H9 (cell line): ENCODE measurements around the gene SWI5. TPM values are rescaled to one million over a fixed set of nuclear protein-coding genes. Genes with fewer than 3 reads are reported as not detected.
A peak's percentile ranks its signal among the peaks of the same experiment; 100 is the strongest.

ENCODE experiments used
- DNase-seq: peaks from one replicate; pipeline ENCODE4 v3.0.0-alpha.2; 2017
- H2AFZ ChIP-seq: one replicate; pipeline ENCODE4 v1.6.1; 2013; ENCODE audit warnings: mild to moderate bottlenecking, low read length, control low read depth, moderate library complexity
- H2AK5ac ChIP-seq: 2 replicates; pipeline ENCODE4 v1.6.1; 2013; ENCODE audit warnings: low read length, control low read depth, mixed read lengths; ENCODE audit not compliant: insufficient read length
- H2BK120ac ChIP-seq: one replicate; pipeline ENCODE4 v1.6.1; 2013; ENCODE audit warnings: low read depth, mild to moderate bottlenecking, low read length, control low read depth, inconsistent platforms; ENCODE audit not compliant: poor library complexity, severe bottlenecking
- H2BK12ac ChIP-seq: 2 replicates; pipeline ENCODE4 v1.6.1; 2013; ENCODE audit warnings: low read length, control low read depth, mixed read lengths, low read depth; ENCODE audit not compliant: insufficient read length
- H2BK15ac ChIP-seq: 2 replicates; pipeline ENCODE4 v1.6.1; 2013; ENCODE audit warnings: low read depth, low read length, control low read depth
- H2BK20ac ChIP-seq: one replicate; pipeline ENCODE4 v1.6.1; 2013; ENCODE audit warnings: low read depth, mild to moderate bottlenecking, low read length, control low read depth, inconsistent platforms; ENCODE audit not compliant: poor library complexity, severe bottlenecking
- H2BK5ac ChIP-seq: 2 replicates; pipeline ENCODE4 v1.6.1; 2013; ENCODE audit warnings: low read length, control low read depth, mixed read lengths; ENCODE audit not compliant: insufficient read length
- H3K14ac ChIP-seq: 2 replicates; pipeline ENCODE4 v1.6.1; 2013; ENCODE audit warnings: low read length, control low read depth; ENCODE audit not compliant: insufficient read depth
- H3K18ac ChIP-seq: 2 replicates; pipeline ENCODE4 v1.6.1; 2013; ENCODE audit warnings: low read depth, mild to moderate bottlenecking, mixed read lengths, low read length, control low read depth; ENCODE audit not compliant: insufficient read length
- H3K23ac ChIP-seq: 2 replicates; pipeline ENCODE4 v1.6.1; 2013; ENCODE audit warnings: low read length, control low read depth, mixed read lengths, low read depth; ENCODE audit not compliant: insufficient read length
- H3K23me2 ChIP-seq: 2 replicates; pipeline ENCODE4 v1.6.1; 2013; ENCODE audit warnings: low read depth, mild to moderate bottlenecking, mixed read lengths, low read length, control low read depth; ENCODE audit not compliant: insufficient read length, poor library complexity, severe bottlenecking
- H3K27ac ChIP-seq: 2 replicates; pipeline ENCODE4 v1.5.1; 2013; ENCODE audit warnings: low read length, control low read depth, mixed read lengths, low read depth; ENCODE audit not compliant: insufficient read length
- H3K27me3 ChIP-seq: 2 replicates; pipeline ENCODE4 v1.6.1; 2013; ENCODE audit warnings: low read length, control low read depth, inconsistent platforms; ENCODE audit not compliant: insufficient read depth
- H3K4ac ChIP-seq: 2 replicates; pipeline ENCODE4 v1.6.1; 2013; ENCODE audit warnings: low read depth, mild to moderate bottlenecking, control low read depth, inconsistent platforms, low read length, moderate library complexity
- H3K4me1 ChIP-seq: 2 replicates; pipeline ENCODE4 v1.6.1; 2013; ENCODE audit warnings: low read length, control low read depth, inconsistent platforms; ENCODE audit not compliant: insufficient read depth
- H3K4me2 ChIP-seq: 2 replicates; pipeline ENCODE4 v1.6.1; 2013; ENCODE audit warnings: low read length, control low read depth, mixed read lengths; ENCODE audit not compliant: insufficient read length, insufficient read depth
- H3K56ac ChIP-seq: 2 replicates; pipeline ENCODE4 v1.6.1; 2013; ENCODE audit warnings: low read depth, mild to moderate bottlenecking, mixed read lengths, low read length, control low read depth; ENCODE audit not compliant: insufficient read length
- H3K79me1 ChIP-seq: 2 replicates; pipeline ENCODE4 v1.6.1; 2013; ENCODE audit warnings: low read depth, mild to moderate bottlenecking, moderate library complexity, low read length, control low read depth, inconsistent platforms; ENCODE audit not compliant: insufficient read depth, poor library complexity, severe bottlenecking
- H3K79me2 ChIP-seq: 2 replicates; pipeline ENCODE4 v1.6.1; 2013; ENCODE audit warnings: low read length, control low read depth, inconsistent platforms; ENCODE audit not compliant: insufficient read depth
- H3K9ac ChIP-seq: 2 replicates; pipeline ENCODE4 v1.6.1; 2013; ENCODE audit warnings: low read length, control low read depth, mixed read lengths; ENCODE audit not compliant: insufficient read length; ENCODE audit errors: extremely low read depth
- H3K9me3 ChIP-seq: one replicate; pipeline ENCODE4 v1.6.1; 2013; ENCODE audit warnings: low read depth, low read length, inconsistent platforms; ENCODE audit not compliant: control insufficient read depth
- H3T11ph ChIP-seq: one replicate; pipeline ENCODE4 v1.6.1; 2013; ENCODE audit warnings: mild to moderate bottlenecking, low read length, control low read depth, inconsistent platforms
- H4K20me1 ChIP-seq: one replicate; pipeline ENCODE4 v1.6.1; 2013; ENCODE audit not compliant: control insufficient read depth, insufficient read length, insufficient read depth
- H4K5ac ChIP-seq: 2 replicates; pipeline ENCODE4 v1.6.1; 2013; ENCODE audit warnings: low read depth, mild to moderate bottlenecking, mixed read lengths, low read length, control low read depth; ENCODE audit not compliant: insufficient read length
- H4K8ac ChIP-seq: replicated peaks from 2 replicates; pipeline ENCODE4 v1.6.1; 2013; ENCODE audit warnings: low read length, control low read depth, mixed read lengths, low read depth; ENCODE audit not compliant: insufficient read length
- H4K91ac ChIP-seq: 2 replicates; pipeline ENCODE4 v1.6.1; 2013; ENCODE audit warnings: low read depth, mild to moderate bottlenecking, moderate library complexity, mixed read lengths, low read length, control low read depth; ENCODE audit not compliant: insufficient read length
- H3K27ac Mint-ChIP-seq, 3 experiments: 2 replicates in 2 of 3; 3 replicates in 1 of 3; pipeline ENCODE4 v1.8.0; 2020 to 2021; ENCODE audit warnings: mixed read lengths in 3 of 3, mild to moderate bottlenecking in 1 of 3, moderate library complexity in 1 of 3
- H3K27me3 Mint-ChIP-seq: 2 replicates; pipeline ENCODE4 v1.8.0; 2021; ENCODE audit warnings: low read depth, mild to moderate bottlenecking, moderate library complexity, mixed read lengths
- H3K36me3 Mint-ChIP-seq, 3 experiments: 2 replicates in 2 of 3; 3 replicates in 1 of 3; pipeline ENCODE4 v1.8.0; 2020 to 2021; ENCODE audit warnings: low read depth in 3 of 3, mixed read lengths in 3 of 3; ENCODE audit not compliant: insufficient read depth in 1 of 3
- H3K4me1 Mint-ChIP-seq, 2 experiments: 2 replicates each; pipeline ENCODE4 v1.8.0; 2020; ENCODE audit warnings: mixed read lengths in 2 of 2
- H3K4me3 Mint-ChIP-seq, 2 experiments: 2 replicates in 1 of 2; 3 replicates in 1 of 2; pipeline ENCODE4 v1.8.0; 2020 to 2021; ENCODE audit warnings: mild to moderate bottlenecking in 2 of 2, mixed read lengths in 2 of 2, moderate library complexity in 1 of 2
- H3K9me3 Mint-ChIP-seq, 2 experiments: 2 replicates in 1 of 2; 3 replicates in 1 of 2; pipeline ENCODE4 v1.8.0; 2020; ENCODE audit warnings: mild to moderate bottlenecking in 2 of 2, mixed read lengths in 2 of 2, moderate library complexity in 1 of 2
- WGBS: extraction: QIAGEN DNeasy Blood & Tissue Kit; methylation state at CpG from one replicate; pipeline ENCODE4 v1.1.7; 2013; ENCODE audit warnings: missing lambda C conversion rate, low lambda C conversion rate, mixed read lengths; ENCODE audit not compliant: insufficient read length; ENCODE audit errors: extremely low coverage; 5-methylcytosine and 5-hydroxymethylcytosine counted together
- total RNA-seq: library from RNA; stranded (reverse); gene quantifications from 2 replicates; pipeline ENCODE4 v1.2.1, GENCODE V29; 2021
- TF ChIP-seq, protein P1 (sequence below): fragments of 200-600 bp; sonication (generic); conservative IDR thresholded peaks from 3 replicates; pipeline ENCODE4 v1.8.0; 2021; ENCODE audit warnings: antibody characterized with exemption, mild to moderate bottlenecking

Gene SWI5
- total RNA-seq, 1 experiment from 2014 or later, result 25.6 TPM

DNA sequence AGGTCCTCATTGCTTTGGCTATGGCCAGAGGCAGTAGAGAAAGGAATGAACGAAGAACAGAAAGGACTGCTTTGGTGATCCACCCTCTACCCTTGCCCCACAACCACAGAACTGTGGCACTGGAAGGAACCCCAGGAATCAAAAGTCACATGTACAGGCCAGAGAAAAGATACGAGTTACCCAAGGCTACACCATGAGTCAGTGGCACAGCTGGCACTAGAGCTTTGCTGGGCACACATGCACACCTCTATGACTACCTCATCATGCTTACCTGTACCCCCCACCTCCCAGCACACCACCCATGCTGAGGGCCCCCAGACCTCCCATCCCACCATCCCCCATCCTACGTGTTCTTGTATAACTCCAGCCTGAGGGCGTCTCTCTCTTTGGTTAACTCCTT is 13.4 kb upstream of the SWI5 start:
- H3K18ac ChIP-seq, result no peak overlapping the region
- Mint-ChIP-seq H3K4me1 (peaks cover 0 to 3% of the 10 kb centered on the region in 2 experiments; a peak in 2 of 4 replicates), H3K27me3 (no peaks in the 10 kb centered on the region; the same call in none of the 2 replicates), H3K27ac (peak overlapping the region in 1 of 3 experiments; percentile 38; a peak in 3 of 7 replicates), H3K9me3 (no peaks in the 10 kb centered on the region), H3K4me3 (no peak overlapping the region), H3K36me3 (peaks cover 26 to 70% (median 63%) of the 10 kb centered on the region in 3 experiments)
- TF ChIP-seq, protein P1, sequence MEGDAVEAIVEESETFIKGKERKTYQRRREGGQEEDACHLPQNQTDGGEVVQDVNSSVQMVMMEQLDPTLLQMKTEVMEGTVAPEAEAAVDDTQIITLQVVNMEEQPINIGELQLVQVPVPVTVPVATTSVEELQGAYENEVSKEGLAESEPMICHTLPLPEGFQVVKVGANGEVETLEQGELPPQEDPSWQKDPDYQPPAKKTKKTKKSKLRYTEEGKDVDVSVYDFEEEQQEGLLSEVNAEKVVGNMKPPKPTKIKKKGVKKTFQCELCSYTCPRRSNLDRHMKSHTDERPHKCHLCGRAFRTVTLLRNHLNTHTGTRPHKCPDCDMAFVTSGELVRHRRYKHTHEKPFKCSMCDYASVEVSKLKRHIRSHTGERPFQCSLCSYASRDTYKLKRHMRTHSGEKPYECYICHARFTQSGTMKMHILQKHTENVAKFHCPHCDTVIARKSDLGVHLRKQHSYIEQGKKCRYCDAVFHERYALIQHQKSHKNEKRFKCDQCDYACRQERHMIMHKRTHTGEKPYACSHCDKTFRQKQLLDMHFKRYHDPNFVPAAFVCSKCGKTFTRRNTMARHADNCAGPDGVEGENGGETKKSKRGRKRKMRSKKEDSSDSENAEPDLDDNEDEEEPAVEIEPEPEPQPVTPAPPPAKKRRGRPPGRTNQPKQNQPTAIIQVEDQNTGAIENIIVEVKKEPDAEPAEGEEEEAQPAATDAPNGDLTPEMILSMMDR, result no peak
- no peak overlapping the region for H4K5ac ChIP-seq
- H3K27ac ChIP-seq, result no peak overlapping the region
- no peak overlapping the region for H2BK120ac ChIP-seq
- H3K79me1 ChIP-seq, result no peaks in the 10 kb centered on the region
- H3K27me3 ChIP-seq, result no peaks in the 10 kb centered on the region
- no peak overlapping the region for H2BK20ac ChIP-seq
- no peak overlapping the region for H3K56ac ChIP-seq
- no peak overlapping the region for H2BK12ac ChIP-seq
- no peaks in the 10 kb centered on the region for H3K9me3 ChIP-seq
- H3K4me1 ChIP-seq, result no peaks in the 10 kb centered on the region
- no peak overlapping the region for H3K4me2 ChIP-seq
- no peak for DNase-seq
- H3K14ac ChIP-seq, result no peak overlapping the region
- no peak overlapping the region for H3K9ac ChIP-seq
- no peak overlapping the region for H3T11ph ChIP-seq
- no peak overlapping the region for H4K8ac ChIP-seq
- no peak overlapping the region for H3K23ac ChIP-seq
- no peak overlapping the region for H2BK15ac ChIP-seq
- no peak overlapping the region for H3K4ac ChIP-seq
- no peak overlapping the region for H2AK5ac ChIP-seq
- WGBS, result no CpG with 5 or more reads among the region's 4 CpGs
- H2BK5ac ChIP-seq, result no peak overlapping the region
- H3K79me2 ChIP-seq, result no peaks in the 10 kb centered on the region
- no peaks in the 10 kb centered on the region for H4K20me1 ChIP-seq
- H2AFZ ChIP-seq, result no peak overlapping the region
- H3K23me2 ChIP-seq, result no peaks in the 10 kb centered on the region
- no peak overlapping the region for H4K91ac ChIP-seq
